NCI-H524 treated with DMSO at 0.1 percent for 48 hours (cell line): ENCODE measurements around the gene ART1.
"Not testable (repeated sequence)": the region's sequence is repeated elsewhere in the genome, so short reads cannot be mapped to it uniquely, and the experiment has no call there.

Experiments
- DNase-seq: peaks from one replicate; lab custom pipeline; 2025; lab: John Stamatoyannopoulos, UW

Gene ART1

GRCh38 chr11:3632070-3632660 lies 12.8 kb upstream of the ART1 start:
- no peak for DNase-seq

GRCh38 chr11:3635641-3636375 lies 9.1 kb upstream of the ART1 start:
- DNase-seq = no peak

GRCh38 chr11:3637201-3637600 lies 7.7 kb upstream of the ART1 start:
- DNase-seq = no peak

GRCh38 chr11:3638513-3638912 lies 6.4 kb upstream of the ART1 start:
- DNase-seq = no peak

GRCh38 chr11:3639841-3640240 lies 5.1 kb upstream of the ART1 start:
- no peak for DNase-seq

- DNase-seq = no peak
Measured at GRCh38 chr11:3641191-3641590, 3.7 kb upstream of the ART1 start.

GRCh38 chr11:3641701-3642070 lies 3.2 kb upstream of the ART1 start, which contains the start of gene ART5:
ART5 (minus strand) TSS chr11:3641992; CDS start chr11:3641862, 130 bp downstream.
- no peak for DNase-seq

GRCh38 chr11:3642071-3642951 lies 2.6 kb upstream of the ART1 start:
- DNase-seq = no peak

- DNase-seq = peak; percentile 30
Measured at GRCh38 chr11:3643102-3643546, 1.8 kb upstream of the ART1 start.

- DNase-seq = no peak
Measured at GRCh38 chr11:3645552-3645951, 624 bp downstream of the ART1 start.

- not testable (repeated sequence) for DNase-seq
Measured at GRCh38 chr11:3648843-3649242, 3.9 kb downstream of the ART1 start.

GRCh38 chr11:3649374-3649773 lies 4.4 kb downstream of the ART1 start:
- not testable (repeated sequence) for DNase-seq

GRCh38 chr11:3652514-3652913 lies 7.6 kb downstream of the ART1 start:
- DNase-seq = not testable (repeated sequence)

- no peak for DNase-seq
Measured at GRCh38 chr11:3655547-3655946, 10.6 kb downstream of the ART1 start.

GRCh38 chr11:3657331-3657730 lies 12.4 kb downstream of the ART1 start:
- DNase-seq = not testable (repeated sequence)

GRCh38 chr11:3658252-3658651 lies 13.3 kb downstream of the ART1 start:
- no peak for DNase-seq

GRCh38 chr11:3659595-3660515 lies 14.9 kb downstream of the ART1 start:
- no peak for DNase-seq

- no peak for DNase-seq
Measured at GRCh38 chr11:3660960-3661359, 16.0 kb downstream of the ART1 start.

GRCh38 chr11:3662856-3663255 lies 17.9 kb downstream of the ART1 start:
- no peak for DNase-seq

- no peak for DNase-seq
Measured at GRCh38 chr11:3664032-3664630, 19.2 kb downstream of the ART1 start.

- no peak for DNase-seq
Measured at GRCh38 chr11:3665336-3666022, 20.6 kb downstream of the ART1 start.
